Measurements from ENCODE around the gene CDKN2B-AS1. TPM values are rescaled to one million over a fixed set of nuclear protein-coding genes. Genes with fewer than 3 reads are reported as not detected.
"Not testable (repeated sequence)": the region's sequence is repeated elsewhere in the genome, so short reads cannot be mapped to it uniquely, and the experiment has no call there.

Gene CDKN2B-AS1
- under 1 TPM in 1 of 2 donors, not detected in 1; 0.13 TPM for total RNA-seq
- long read RNA-seq, result 0 reads

DNA sequence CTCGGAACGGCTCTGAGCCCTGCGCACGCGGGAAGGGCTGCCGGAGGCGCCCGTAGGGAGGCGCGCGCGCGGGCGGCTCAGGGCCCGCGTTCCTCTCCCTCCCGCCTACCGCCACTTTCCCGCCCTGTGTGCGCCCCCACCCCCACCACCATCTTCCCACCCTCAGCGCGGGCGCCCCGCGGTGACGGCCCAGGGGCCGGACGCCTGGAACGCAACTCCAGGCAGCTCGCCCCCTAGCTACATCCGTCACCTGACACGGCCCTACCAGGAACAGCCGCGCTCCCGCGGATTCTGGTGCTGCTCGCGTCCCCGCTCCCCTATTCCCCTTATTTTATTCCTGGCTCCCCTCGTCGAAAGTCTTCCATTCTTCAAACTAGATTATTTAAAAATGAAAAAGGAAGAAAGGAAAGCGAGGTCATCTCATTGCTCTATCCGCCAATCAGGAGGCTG, at the start of gene CDKN2B-AS1:
TSS of gene CDKN2B-AS1 (plus strand) at position 236 of the 450 bp plus-strand sequence.
- DNase-seq, result peak; percentile 48
- intact Hi-C loops (cut with DNase I), result no loop called here
- ATAC-seq, result peak; percentile 70 to 75

DNA sequence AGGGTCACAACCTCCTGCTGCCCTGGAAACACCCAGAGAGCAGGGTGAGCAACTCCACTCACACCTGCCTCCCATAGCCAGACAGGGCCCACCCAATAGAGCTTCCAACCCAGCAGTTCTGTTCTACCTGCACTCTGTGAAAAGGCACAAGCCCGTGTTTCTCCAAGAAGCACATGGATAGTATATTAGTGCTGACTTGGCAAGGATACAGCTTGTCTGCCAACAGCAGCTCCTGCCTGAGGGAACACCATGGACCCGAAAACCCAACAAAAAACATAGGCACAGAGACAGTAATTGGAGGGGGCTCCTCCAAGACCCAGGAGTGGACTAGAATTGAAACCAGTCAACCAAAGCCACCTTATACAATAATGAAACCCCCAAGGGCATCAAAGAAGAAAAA, 49.0 kb upstream of the CDKN2B-AS1 start:
- intact Hi-C loops (cut with DNase I), result no loop called here
- DNase-seq (no peak), ATAC-seq (no peak)

DNA sequence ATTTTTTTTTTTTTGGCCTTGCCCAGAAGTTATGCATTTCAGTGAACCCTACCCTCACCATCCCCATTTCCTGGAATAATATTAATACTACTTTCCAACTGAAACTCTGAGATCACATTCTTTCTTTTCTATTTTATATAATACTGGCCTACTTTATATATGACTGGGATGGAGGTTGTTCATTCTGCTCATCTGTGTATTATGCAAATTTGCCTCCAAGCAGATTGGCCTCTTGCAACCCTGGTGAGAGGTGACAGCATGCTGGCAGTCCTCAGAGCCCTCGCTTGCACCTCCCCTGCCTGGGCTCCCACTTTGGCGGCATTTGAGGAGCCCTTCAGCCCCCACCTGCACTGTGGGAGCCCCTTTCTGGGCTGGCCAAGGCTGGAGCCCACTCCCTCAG, 35.8 kb upstream of the CDKN2B-AS1 start:
- DNase-seq (no peak), ATAC-seq (no peak)
- intact Hi-C loops (cut with DNase I), result no loop called here

DNA sequence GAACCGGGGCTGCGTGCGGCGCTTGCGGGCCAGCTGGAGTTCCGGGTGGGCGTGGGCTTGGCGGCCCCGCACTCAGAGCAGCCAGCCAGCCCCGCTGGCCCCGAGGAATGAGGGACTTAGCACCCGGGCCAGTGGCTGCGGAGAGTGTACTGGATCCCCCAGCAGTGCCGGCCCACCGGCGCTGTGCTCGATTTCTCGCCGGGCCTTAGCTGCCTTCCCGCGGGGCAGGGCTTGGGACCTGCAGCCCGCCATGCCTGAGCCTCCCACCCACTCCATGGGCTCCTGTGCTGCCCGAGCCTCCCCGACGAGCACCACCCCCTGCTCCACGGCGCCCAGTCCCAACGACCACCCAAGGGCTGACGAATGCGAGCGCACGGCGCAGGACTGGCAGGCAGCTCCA, 35.3 kb upstream of the CDKN2B-AS1 start:
- intact Hi-C loops (cut with DNase I); ATAC-seq; DNase-seq: not testable (repeated sequence)

DNA sequence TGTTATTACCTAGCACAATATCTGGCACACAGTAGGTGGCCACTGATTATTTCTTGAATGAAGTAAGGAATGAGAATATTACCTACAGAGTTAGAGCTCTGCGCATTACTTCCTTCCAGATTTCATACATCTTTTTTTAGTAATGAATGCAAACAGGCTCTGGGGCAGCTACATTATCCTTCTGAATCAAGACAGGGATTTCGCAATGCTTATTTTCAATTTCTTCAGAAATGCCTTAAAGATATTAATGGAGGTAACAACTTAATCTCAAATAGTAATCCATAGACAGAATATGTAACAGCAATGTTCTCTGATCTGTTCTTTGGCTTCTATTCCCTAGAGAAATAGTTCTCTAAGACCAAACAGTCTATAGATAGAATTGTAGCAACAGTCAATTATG, 33.0 kb upstream of the CDKN2B-AS1 start:
- intact Hi-C loops (cut with DNase I), result no loop called here
- DNase-seq, result no peak
- no peak for ATAC-seq

DNA sequence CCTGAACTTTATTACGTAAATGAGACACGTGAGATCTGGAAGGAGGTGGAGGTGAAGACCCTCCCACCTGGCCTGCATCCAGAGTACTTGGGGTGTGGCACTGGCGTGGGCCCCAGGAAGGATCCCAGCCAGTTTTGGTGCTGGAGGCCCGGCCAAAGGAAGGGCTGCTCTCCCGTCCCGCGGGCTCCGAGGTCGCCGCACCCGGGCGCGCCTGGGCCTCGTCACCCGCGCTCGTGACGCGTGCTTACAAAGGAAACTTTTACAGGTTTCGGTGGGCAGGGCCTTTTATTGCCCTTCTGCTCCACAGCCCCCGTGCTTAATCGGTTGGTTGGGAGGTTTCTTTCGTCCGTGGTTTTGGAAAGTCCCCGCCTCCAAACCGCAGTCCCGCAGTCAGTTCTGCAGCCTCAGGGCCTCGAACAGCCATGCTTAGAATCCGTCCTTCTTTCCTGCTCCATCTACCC, 29.6 kb upstream of the CDKN2B-AS1 start:
- intact Hi-C loops (cut with DNase I), result no loop called here
- peak; percentile 70 to 88 for ATAC-seq
- DNase-seq, result no peak

DNA sequence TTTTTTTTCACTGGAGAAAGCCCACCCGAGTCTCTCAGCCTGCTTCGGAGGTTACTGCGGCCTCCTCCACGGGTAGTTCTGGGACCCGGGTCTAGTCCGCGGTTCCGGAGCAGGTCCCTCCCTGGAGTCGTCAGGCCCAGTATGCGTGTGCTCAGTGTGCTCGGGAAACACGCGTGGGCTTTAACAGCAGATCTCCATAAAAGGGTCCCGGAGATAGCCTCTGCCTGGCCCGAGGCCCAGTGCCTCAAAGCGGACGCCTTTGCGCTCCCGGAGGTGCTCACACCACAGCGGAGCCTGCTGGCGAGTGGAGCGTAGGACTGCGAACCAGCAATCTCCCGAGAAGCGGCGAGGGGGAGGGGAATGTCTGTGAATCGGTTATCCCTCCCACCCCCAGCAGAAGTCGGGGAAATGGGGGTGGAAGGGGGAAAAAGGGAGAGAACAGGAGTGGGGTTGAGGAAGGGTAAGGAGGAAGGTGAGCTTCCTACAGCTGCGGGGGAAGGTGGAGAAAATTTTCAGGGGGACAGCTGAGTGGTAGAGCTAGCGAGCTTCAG, 29.1 kb upstream of the CDKN2B-AS1 start:
- intact Hi-C loops (cut with DNase I), result no loop called here
- DNase-seq (peak; percentile 53), ATAC-seq (peak; percentile 73 to 92)

DNA sequence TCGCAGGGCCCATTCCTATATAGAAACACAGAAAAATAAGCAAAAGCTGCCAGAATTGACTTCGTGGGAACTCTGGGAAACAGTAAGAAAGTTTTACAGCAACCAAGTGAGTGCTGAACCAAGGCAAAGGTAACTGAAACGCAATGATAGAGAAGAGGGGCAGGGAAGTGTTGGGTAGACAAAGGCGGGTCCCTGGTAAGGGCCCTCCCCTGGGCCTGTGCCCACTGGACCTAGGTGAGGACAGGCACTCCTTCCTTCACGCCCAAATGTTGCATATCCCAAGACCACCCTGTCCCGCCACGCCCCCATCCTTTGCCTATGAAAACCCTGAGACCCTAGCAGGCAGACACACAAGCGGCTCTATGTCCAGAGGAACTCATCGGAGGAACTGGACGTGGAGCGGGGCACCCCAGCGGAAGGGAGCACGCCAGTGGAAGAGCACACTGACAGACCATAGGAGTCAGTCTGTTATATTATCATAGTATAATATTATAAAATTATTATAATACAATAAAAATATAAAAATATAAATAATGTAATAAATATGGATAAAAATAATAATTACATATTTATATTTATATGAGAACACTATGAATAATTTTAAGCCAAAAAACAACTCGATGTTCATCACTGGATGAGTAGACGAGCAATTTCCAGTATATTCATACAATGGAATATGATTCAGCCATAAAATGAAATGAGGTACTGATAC, 28.3 kb upstream of the CDKN2B-AS1 start:
- DNase-seq (no peak), ATAC-seq (no peak)
- intact Hi-C loops (cut with DNase I), result no loop called here

DNA sequence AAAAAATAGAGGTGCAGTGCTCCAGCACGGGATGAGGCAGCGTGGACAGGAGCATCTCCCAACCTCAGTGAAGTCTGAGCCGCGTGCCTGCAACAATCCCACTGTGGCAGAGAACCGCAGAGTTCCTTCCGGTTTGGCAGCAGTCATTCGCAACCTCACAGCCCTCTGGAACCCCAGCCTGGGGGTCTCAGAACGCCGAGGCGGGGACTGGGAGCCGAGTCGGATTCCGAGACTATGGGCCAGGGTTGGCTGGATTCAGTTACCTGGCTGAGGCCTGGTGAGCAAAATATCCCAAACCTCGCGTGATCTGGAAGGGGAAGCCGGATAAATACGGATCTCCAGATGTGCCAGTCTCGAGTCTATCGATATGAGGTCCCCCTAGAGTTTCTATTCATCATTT, 27.4 kb upstream of the CDKN2B-AS1 start:
- DNase-seq (no peak), ATAC-seq (no peak)
- intact Hi-C loops (cut with DNase I), result no loop called here

DNA sequence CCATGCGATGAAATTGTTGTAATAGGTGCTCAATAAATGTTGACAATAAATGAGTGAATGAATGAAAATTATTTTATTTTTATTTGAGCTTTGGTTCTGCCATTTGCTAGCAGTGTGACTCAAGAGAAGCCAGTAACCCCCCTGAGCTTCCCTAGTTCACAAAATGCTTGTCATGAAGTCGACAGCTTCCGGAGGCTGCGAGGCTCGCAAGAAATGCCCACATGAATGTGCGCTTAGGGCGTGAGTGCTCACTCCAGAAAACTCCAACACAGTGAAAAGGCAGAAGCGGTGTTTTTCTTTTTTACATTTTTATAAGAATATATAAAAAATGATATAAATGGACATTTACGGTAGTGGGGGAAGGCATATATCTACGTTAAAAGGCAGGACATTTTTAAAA, 26.9 kb upstream of the CDKN2B-AS1 start:
- intact Hi-C loops (cut with DNase I), result no loop called here
- DNase-seq, result no peak
- no peak for ATAC-seq

DNA sequence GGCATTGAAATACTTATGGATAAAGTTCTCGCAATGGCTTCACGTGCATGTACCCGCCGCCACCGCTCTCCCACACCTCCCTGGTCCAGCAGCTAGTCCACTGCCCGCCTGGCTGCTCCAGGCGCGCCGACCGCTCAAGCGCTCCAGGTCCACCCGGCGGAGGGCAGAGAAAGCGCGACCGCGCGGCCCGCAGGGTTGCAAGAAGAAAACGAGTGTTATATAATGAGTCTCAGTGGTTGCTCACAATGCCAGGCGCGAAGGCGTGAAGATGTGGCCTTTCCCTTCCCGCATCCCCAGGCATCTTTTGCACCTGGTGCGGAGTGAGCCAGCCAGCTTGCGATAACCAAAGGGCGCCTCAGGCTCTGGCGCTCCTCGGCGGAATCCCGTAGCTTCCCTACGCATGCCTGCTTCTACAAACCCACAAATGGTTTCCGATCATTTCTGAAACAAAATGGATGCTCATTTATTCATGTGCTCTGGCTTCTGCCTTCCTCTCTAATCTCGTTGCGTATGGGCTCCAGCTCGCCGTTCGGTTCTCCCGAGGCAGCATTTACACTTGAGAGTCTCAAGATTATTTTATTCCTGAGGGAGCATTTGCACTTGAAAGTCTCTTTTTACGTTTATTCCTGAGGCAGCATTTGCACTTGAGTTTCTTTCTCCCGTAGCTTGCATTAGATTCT, 26.1 kb upstream of the CDKN2B-AS1 start:
- intact Hi-C loops (cut with DNase I), result no loop called here
- no peak for ATAC-seq
- DNase-seq, result no peak

DNA sequence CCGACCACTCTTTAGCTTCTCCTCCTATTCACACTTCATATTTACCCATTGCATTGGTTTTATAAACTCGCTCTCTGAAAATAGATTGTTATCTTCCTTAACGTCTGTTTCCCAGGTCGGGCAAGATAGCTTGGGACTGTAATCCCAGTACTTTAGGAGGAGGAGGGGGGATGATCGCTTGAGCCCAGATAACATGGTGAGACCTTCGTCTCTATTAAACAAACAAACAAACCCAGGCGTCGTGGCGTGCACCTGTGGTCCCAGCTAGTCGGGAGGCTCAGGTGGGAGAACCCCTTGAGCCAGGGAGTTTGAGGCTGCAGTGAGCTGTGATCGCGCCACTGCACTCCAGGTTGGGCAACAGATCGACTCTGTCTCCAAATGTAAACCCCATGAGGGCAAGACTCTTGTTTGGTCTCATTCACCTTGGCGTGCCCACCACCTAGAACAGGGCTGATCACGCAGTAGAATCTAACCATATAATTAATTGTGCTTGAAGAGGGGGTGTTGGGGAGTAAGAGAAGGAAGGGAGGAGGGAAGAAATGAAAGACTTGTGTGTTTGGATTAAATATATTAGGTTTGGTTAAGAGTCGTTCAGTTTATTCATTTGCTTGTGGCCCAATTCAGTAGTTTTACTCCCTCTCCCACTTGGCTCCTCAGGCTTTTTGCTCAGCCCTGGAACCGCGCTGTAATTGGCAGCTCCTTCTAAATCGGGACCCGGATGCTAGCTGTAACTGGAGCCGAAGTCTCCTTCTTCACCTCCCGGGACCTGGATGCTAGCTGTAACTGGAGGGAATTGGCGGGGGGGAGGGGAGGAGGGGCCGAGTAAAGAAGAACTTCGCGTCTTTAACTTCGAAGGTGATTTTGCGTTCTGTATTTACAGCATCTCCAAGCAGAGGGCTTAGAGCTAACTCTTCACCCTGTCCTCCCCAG, 25.3 kb upstream of the CDKN2B-AS1 start:
- DNase-seq, result no peak
- ATAC-seq, result no peak
- intact Hi-C loops (cut with DNase I), result no loop called here

DNA sequence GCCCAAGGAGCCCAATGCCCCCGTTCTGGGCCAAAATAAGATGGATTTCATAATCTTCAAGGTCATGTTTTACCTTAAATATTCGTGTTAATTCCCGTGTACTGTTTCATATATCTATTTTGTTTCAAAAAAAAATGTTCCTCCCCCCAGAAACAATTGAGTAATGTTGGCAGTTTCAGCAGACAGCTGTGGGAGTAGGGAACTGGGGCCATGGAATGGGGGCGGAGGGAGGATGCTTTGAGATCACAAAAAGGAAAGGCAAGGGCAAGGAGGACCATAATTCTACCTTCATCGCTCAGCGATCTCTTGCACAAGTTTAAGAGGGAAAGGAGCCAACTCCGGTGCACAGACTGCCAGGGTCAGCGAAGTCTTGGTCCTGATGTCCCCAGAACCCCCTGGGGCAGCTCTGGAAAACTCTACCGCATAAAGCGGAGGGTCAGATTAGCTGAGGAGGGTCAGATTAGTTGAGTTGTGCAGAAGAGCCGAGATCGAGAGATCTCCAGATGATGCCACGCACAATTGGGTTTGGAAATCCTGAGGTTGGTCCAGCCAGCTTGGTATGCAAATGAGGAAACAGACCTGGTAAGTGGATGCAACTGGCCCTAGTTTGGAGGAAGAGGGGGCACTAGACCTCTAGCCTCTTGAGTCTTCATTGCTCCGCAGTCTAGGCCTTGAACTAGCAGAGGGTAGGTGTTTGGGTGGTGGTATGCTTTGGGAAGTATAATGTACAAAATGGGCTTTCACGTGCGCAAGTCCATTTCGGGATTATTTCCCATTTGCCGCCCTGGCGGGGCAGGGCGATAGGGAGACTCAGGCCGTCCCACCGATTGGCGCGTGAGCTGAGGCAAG, 24.4 kb upstream of the CDKN2B-AS1 start:
- ATAC-seq, result no peak
- DNase-seq, result no peak
- intact Hi-C loops (cut with DNase I), result no loop called here

DNA sequence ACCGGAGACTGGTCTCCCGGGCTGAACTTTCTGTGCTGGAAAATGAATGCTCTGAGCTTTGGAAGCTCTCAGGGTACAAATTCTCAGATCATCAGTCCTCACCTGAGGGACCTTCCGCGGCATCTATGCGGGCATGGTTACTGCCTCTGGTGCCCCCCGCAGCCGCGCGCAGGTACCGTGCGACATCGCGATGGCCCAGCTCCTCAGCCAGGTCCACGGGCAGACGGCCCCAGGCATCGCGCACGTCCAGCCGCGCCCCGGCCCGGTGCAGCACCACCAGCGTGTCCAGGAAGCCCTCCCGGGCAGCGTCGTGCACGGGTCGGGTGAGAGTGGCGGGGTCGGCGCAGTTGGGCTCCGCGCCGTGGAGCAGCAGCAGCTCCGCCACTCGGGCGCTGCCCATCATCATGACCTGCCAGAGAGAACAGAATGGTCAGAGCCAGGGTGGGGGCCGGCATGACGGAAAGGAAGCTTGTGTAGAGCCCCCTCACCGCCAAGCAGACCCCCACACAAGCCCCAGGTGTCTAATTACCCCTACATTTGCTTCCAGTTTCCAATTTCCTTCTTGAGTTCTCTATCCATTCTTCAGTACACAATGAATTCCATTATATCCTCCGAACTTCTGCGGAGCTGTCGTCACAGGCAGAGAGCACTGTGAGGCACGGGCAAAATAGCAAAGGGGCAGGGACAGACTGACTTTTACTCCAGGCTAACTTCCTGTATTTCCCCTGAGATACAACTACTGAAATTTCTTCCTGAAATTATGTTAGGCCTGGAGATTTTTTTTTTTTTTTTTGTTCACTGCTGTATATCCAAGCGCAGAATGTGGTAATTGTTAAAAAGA, 23.6 kb upstream of the CDKN2B-AS1 start:
- intact Hi-C loops (cut with DNase I), result no loop called here
- ATAC-seq (no peak), DNase-seq (no peak)

DNA sequence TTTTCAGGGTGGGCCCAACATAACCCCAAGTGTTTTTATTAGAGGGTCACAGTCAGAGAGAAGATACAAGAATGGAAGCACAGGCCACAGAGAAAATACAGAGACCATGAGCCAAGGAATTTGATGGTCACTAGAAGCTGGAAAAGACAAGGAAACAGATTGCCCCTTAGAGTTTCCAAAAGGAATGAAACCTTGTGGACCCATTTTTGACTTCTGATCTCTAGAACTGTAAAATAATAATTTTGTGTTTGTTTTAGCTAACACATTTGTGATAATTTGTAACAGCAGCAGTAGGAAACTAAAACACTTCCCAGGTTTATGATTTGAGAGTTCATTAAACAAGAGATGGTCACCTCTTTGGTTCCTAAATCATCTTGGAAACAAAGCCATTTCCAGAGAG, 22.2 kb upstream of the CDKN2B-AS1 start:
- intact Hi-C loops (cut with DNase I), result no loop called here
- ATAC-seq, result no peak
- no peak for DNase-seq

DNA sequence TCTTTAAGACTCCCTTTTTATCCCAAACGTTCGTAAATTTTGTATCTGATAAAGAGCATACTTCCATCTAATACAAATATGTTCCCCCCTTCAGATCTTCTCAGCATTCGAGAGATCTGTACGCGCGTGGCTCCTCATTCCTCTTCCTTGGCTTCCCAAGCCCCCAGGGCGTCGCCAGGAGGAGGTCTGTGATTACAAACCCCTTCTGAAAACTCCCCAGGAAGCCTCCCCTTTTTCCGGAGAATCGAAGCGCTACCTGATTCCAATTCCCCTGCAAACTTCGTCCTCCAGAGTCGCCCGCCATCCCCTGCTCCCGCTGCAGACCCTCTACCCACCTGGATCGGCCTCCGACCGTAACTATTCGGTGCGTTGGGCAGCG, 20.3 kb upstream of the CDKN2B-AS1 start:
- intact Hi-C loops (cut with DNase I), result no loop called here
- DNase-seq, result no peak
- ATAC-seq, result no peak

DNA sequence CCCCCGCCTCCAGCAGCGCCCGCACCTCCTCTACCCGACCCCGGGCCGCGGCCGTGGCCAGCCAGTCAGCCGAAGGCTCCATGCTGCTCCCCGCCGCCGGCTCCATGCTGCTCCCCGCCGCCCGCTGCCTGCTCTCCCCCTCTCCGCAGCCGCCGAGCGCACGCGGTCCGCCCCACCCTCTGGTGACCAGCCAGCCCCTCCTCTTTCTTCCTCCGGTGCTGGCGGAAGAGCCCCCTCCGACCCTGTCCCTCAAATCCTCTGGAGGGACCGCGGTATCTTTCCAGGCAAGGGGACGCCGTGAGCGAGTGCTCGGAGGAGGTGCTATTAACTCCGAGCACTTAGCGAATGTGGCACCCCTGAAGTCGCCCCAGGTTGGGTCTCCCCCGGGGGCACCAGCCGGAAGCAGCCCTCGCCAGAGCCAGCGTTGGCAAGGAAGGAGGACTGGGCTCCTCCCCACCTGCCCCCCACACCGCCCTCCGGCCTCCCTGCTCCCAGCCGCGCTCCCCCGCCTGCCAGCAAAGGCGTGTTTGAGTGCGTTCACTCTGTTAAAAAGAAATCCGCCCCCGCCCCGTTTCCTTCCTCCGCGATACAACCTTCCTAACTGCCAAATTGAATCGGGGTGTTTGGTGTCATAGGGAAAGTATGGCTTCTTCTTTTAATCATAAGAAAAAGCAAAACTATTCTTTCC, 19.7 kb upstream of the CDKN2B-AS1 start:
- peak; percentile 75 to 81 for ATAC-seq
- intact Hi-C loops (cut with DNase I), result no loop called here
- no peak for DNase-seq

Measured in left cardiac atrium (tissue), 4 donors.